GM12892 (cell line): ENCODE measurements around the gene FAM149A.

Experiments used
- DNase-seq: peaks from one replicate; pipeline ENCODE4 v3.0.0; 2011; ENCODE audit not compliant: insufficient read length
- FAIRE-seq: peaks from 2 replicates; lab custom pipeline; 2011; peaks lifted over from hg19 to GRCh38; lab: Jason Lieb, UNC
- POLR2A ChIP-seq: IDR thresholded peaks from 2 replicates; pipeline ENCODE4 v1.6.1; 2011; ENCODE audit warnings: low read depth, low read length, control low read depth
- POLR2AphosphoS5 ChIP-seq: IDR thresholded peaks from 2 replicates; pipeline ENCODE4 v1.6.1; 2011; ENCODE audit warnings: low read depth, low read length, control low read depth
- TAF1 ChIP-seq: IDR thresholded peaks from 2 replicates; pipeline ENCODE4 v1.6.1; 2011; ENCODE audit warnings: low read depth, mild to moderate bottlenecking, control low read depth, low read length, borderline replicate concordance

The FAM149A gene

DNA sequence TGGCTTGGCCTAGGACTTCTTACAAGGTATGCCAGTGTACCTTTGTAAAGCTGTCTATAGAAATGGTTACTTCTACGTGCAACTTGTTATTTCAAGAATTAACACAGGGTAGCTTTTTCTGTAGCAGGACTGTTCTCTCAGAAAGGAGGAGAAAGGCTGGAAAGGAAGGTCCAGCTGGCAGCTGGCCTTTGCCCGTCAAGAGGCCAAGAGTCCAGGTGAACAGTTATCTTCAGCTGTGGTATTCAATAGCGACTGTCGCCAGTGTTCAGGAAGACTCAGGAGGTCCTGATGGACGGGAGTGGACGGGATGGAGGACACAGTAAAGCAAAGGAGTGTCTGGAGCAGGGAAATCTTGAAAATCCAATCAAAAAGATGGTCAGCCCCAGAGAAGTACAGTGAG lies 91.6 kb downstream of the FAM149A start:
- DNase-seq: no peak
- no peak for TF ChIP-seq TAF1
- no peak for TF ChIP-seq POLR2A
- no peak for TF ChIP-seq POLR2AphosphoS5
- no peak for FAIRE-seq

- DNase-seq (no peak), FAIRE-seq (no peak)
- no peak for TF ChIP-seq POLR2A
- TF ChIP-seq TAF1: no peak
- no peak for TF ChIP-seq POLR2AphosphoS5
Measured at GRCh38 chr4:186200516-186200915, 96.0 kb downstream of the FAM149A start.

- DNase-seq (no peak), FAIRE-seq (no peak)
- TF ChIP-seq POLR2A (no peak), TAF1 (no peak), POLR2AphosphoS5 (no peak)
Measured at GRCh38 chr4:186201010-186201409, 96.5 kb downstream of the FAM149A start.

GRCh38 chr4:186201535-186202230 lies 97.2 kb downstream of the FAM149A start:
- DNase-seq (peak; percentile 42), FAIRE-seq (no peak)
- TF ChIP-seq TAF1 (no peak), POLR2AphosphoS5 (no peak), POLR2A (no peak)

DNA sequence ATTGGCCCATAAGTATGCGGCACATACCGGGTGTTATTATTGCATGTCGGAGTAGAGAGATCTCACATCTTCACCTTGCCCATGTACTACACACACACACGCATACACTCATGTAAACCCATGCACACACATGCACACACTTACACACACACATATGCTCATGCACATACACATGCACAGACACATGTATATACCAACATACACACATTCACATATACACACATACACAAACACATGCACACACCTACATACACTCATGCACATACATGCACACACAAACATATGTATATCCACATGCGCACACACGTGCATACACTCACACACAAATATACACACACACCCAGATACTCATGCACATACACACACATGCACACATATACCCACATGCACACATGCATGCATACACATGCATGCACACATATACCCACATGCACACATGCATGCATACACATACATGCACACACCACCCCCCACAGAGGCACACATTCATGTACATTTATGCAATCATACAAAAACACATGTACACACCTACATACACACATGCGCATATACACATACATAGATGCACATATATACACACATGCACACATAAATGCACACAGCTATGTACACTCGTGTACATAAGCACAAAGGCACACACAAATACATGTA lies 98.1 kb downstream of the FAM149A start:
- TF ChIP-seq TAF1 (no peak), POLR2A (no peak), POLR2AphosphoS5 (no peak)
- DNase-seq (no peak), FAIRE-seq (no peak)

DNA sequence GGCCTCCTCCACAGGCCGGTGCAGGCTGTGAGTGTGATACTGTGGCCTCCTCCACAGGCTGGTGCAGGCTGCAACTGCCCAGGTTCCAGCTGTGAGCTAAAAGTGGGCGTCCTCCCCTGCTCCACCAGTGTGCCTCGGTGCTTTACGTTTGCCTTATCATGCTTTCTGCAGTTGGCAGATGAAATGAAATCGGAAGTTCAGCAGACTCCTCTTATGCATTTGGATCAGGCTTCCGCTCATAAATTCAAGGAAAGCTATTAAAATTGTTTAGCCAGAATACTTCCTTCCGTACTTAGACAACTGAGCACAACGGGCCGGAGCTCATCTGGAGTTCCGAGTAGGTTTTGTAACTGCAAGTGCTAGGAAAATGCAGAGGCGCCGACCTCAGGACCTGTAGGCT lies 98.9 kb downstream of the FAM149A start:
- DNase-seq: no peak
- no peak for TF ChIP-seq POLR2AphosphoS5
- no peak for TF ChIP-seq POLR2A
- no peak for TF ChIP-seq TAF1
- FAIRE-seq: no peak

DNA sequence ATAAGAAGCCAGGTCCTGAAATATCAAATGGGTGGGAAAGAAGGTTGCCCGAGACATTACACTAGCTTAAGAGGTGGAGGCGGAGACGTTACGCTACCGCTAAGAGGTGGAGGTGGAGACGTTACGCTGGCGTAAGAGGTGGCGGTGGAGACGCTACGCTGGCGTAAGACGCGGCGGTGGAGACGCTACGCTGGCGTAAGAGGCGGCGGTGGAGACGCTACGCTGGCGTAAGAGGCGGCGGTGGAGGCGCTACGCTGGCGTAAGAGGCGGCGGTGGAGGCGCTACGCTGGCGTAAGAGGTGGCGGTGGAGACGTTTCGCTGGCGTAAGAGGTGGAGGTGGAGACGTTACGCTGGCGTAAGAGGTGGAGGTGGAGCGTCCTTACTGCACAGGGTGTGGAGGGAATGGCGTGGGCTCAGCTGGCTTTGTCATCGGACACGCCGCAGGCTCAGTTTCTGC lies 99.6 kb downstream of the FAM149A start:
- FAIRE-seq: no peak
- TF ChIP-seq TAF1 (no peak), POLR2A (no peak), POLR2AphosphoS5 (no peak)
- no peak for DNase-seq

GRCh38 chr4:186204686-186205085 lies 100.2 kb downstream of the FAM149A start:
- no peak for FAIRE-seq
- no peak for DNase-seq

DNA sequence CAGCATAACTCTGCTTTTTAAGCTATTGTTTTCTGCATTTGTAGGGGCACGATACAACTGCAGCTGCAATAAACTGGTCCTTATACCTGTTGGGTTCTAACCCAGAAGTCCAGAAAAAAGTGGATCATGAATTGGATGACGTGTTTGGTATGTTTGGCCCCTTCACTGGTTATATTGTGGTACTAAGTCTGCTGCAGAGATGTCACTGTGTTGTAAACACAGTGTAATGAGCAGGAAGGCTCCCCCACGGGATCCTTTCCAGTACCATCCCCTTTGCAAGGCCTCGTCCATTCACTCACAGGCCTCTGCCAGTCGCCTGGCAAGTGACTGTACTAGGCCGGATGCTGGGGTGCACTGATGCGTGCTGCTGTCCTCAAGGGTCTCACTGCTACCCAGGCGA lies 100.7 kb downstream of the FAM149A start:
- FAIRE-seq (no peak), DNase-seq (no peak)
- TF ChIP-seq TAF1: no peak
- no peak for TF ChIP-seq POLR2A
- TF ChIP-seq POLR2AphosphoS5: no peak

More at GRCh38 chr4:186204686-186205085, 100.2 kb downstream of the FAM149A start:
- no peak for TF ChIP-seq POLR2AphosphoS5
- TF ChIP-seq TAF1: no peak

DNA sequence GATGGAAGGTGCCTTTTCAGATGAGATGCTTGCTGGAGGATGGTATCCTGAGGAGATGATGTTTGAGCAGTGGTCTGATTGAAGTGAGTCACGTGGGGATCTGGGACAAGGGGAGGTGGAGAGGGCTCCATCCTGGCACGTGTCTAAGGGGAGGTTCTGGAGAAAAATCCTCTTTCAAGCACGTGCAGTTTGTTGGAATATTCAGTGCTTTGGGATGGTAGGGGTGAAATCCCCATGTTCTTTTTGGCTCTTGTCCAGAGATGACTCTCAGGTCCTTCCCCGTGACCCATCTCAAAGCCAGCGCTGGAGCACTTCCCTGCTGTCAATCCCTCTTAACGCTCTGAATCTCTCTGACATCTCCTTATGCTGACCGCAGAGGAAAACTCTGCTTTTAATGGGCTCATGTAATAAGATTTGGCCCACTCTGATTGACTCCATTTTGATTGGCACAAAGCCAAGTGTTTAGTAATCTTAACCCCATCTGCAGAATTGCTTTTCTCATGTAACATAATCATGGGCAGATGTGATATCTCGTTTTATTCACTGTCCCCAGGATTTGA lies 112.0 kb downstream of the FAM149A start:
- FAIRE-seq (no peak), DNase-seq (no peak)
- TF ChIP-seq TAF1 (no peak), POLR2A (no peak)

DNA sequence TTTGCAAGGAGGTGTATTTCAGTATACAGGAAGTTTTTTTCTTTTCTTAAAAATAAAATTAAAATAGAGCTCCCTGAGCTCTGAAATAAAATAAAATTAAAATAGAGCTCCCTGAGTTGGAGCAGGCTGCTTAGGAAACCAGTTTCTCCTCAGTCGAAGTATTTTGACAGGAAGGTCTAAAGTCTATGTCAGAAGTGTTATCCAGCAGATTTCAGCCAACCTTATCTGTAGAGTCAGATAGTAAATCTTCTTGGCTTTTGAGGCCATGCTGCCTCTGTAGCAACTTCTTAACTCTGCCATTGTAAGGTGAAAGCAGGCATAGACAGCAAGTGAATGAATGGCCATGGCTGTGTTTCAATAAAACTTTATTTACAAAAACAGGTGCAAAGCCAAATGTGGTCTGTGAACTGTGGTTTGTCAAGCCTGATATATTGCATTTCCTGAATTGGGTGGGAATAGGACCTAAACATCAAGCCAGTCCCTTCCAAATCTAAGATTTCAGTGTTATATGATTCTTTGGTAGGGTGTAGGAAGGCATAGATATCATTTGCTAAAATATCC lies 113.3 kb downstream of the FAM149A start:
- DNase-seq (no peak), FAIRE-seq (no peak)
- no peak for TF ChIP-seq TAF1
- no peak for TF ChIP-seq POLR2A
- no peak for TF ChIP-seq POLR2AphosphoS5
